Right lobe of liver (tissue), 4 donors: ENCODE measurements around the gene RPS6KA5.

Experiments
- POLR2A ChIP-seq: fragments of 450-650 bp; IDR thresholded peaks from one replicate; pipeline ENCODE4 v1.6.1; 2017; ENCODE audit warnings: antibody characterized with exemption, mild to moderate bottlenecking
- TF ChIP-seq, protein P1 (sequence below), 4 donors: fragments of 200-600 bp in 3 of 4; fragments of 450-650 bp in 1 of 4; IDR thresholded peaks; one replicate each; pipeline versions ENCODE4 v1.5.1 to v1.8.0; 2016 to 2022; ENCODE audit warnings: antibody characterized with exemption in 4 of 4, mild to moderate bottlenecking in 2 of 4
- donor health status: DM: no; HTN: no; CAD: no.
- donor health status: DM: no; HTN: no; CAD: no.
- donor health status: DM: no; HTN: yes; CAD: no.

DNA sequence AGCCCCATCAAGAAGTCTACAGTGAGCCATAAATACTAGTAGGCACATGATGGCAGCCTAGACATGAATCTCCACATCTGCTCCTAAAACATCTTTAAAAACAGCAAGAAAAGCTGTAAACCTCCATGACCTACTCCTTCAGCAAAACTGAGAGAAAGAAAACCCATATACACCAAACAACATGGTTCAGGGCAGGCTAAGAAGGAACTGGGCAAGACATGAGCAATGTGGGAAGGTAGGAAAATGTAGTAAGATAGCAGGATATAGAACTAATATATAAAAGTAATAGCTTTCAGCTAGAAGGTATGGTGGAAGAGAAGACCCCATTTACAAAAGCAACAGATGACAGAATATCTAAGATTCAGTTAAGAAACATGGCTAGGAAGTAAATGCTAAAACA lies 88.8 kb downstream of the RPS6KA5 start:
- TF ChIP-seq POLR2A: no peak
- TF ChIP-seq, protein P1, sequence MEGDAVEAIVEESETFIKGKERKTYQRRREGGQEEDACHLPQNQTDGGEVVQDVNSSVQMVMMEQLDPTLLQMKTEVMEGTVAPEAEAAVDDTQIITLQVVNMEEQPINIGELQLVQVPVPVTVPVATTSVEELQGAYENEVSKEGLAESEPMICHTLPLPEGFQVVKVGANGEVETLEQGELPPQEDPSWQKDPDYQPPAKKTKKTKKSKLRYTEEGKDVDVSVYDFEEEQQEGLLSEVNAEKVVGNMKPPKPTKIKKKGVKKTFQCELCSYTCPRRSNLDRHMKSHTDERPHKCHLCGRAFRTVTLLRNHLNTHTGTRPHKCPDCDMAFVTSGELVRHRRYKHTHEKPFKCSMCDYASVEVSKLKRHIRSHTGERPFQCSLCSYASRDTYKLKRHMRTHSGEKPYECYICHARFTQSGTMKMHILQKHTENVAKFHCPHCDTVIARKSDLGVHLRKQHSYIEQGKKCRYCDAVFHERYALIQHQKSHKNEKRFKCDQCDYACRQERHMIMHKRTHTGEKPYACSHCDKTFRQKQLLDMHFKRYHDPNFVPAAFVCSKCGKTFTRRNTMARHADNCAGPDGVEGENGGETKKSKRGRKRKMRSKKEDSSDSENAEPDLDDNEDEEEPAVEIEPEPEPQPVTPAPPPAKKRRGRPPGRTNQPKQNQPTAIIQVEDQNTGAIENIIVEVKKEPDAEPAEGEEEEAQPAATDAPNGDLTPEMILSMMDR (IDR thresholded peaks at IDR 0.05): no peak
